ENCODE data around the gene TES. TPM values are rescaled to one million over a fixed set of nuclear protein-coding genes. Genes with fewer than 3 reads are reported as not detected.

TES gene
- total RNA-seq, 1 experiment from 2014 or later = 28.2 TPM

- Histone ChIP-seq H2BK5ac (ENCODE audit: insufficient read length, low read length) (no peak overlapping the region), H3K23ac (ENCODE audit: insufficient read length, low read depth, low read length) (no peak overlapping the region), H4K8ac (replicated peaks; ENCODE audit: insufficient read length, low read depth, low read length) (no peak overlapping the region), H2AFZ (ENCODE audit: low read length) (no peak overlapping the region), H3K4ac (ENCODE audit: low read depth, low read length) (no peak overlapping the region), H3K18ac (ENCODE audit: insufficient read length, low read depth, low read length) (no peak overlapping the region), H3K27ac (ENCODE audit: insufficient read length, low read depth, low read length) (no peak overlapping the region), H2BK20ac (ENCODE audit: low read depth, low read length, poor library complexity, severe bottlenecking) (no peak overlapping the region), H3K9ac (ENCODE audit: extremely low read depth, insufficient read length, low read length) (no peak overlapping the region), H3K4me2 (ENCODE audit: insufficient read depth, insufficient read length, low read length) (no peak overlapping the region), H3K23me2 (ENCODE audit: insufficient read length, low read depth, low read length, poor library complexity, severe bottlenecking) (no peaks in the 10 kb centered on the region), H3T11ph (ENCODE audit: low read length) (no peak overlapping the region), H2BK12ac (ENCODE audit: insufficient read length, low read depth, low read length) (no peak overlapping the region), H3K27me3 (ENCODE audit: insufficient read depth, low read length) (no peaks in the 10 kb centered on the region), H3K4me1 (ENCODE audit: insufficient read depth, low read length) (no peaks in the 10 kb centered on the region), H3K56ac (ENCODE audit: insufficient read length, low read depth, low read length) (no peak overlapping the region), H4K5ac (ENCODE audit: insufficient read length, low read depth, low read length) (no peak overlapping the region), H3K79me2 (ENCODE audit: insufficient read depth, low read length) (no peaks in the 10 kb centered on the region), H4K20me1 (ENCODE audit: control insufficient read depth, insufficient read depth, insufficient read length) (no peaks in the 10 kb centered on the region), H2BK15ac (ENCODE audit: low read depth, low read length) (no peak overlapping the region), H2BK120ac (ENCODE audit: low read depth, low read length, poor library complexity, severe bottlenecking) (no peak overlapping the region), H2AK5ac (ENCODE audit: insufficient read length, low read length) (no peak overlapping the region), H3K9me3 (ENCODE audit: control insufficient read depth, low read depth, low read length) (no peaks in the 10 kb centered on the region), H3K14ac (ENCODE audit: insufficient read depth, low read length) (no peak overlapping the region), H3K79me1 (ENCODE audit: insufficient read depth, low read depth, low read length, poor library complexity, severe bottlenecking) (no peaks in the 10 kb centered on the region), H4K91ac (ENCODE audit: insufficient read length, low read depth, low read length) (no peak overlapping the region)
- TF ChIP-seq CTCF (conservative IDR thresholded peaks at IDR 0.05) = no peak
- no peaks in the 10 kb centered on the region for H3K36me3 Mint-ChIP-seq (ENCODE audit: insufficient read depth in 1 of 3, low read depth in 3 of 3)
- H3K4me3 Mint-ChIP-seq = no peak overlapping the region
- no peaks in the 10 kb centered on the region for H3K4me1 Mint-ChIP-seq
- no peaks in the 10 kb centered on the region for H3K27me3 Mint-ChIP-seq (ENCODE audit: low read depth)
- WGBS (ENCODE audit: extremely low coverage, insufficient read length, low lambda C conversion rate) = no CpG with 5 or more reads among the region's 5 CpGs
- H3K9me3 Mint-ChIP-seq = no peaks in the 10 kb centered on the region
- no peak for DNase-seq
- H3K27ac Mint-ChIP-seq = no peak overlapping the region
Measured at GRCh38 chr7:116193329-116194087, 16.8 kb upstream of the TES start.
